Iris pigment epithelial cell (primary cell): ENCODE data around the gene ANKRD13B.
A peak's percentile ranks its signal among the peaks of the same experiment; 100 is the strongest.

Experiments
- DNase-seq: peaks from one replicate; pipeline ENCODE4 v3.0.0-alpha.2; 2011; ENCODE audit warnings: low read depth

Gene ANKRD13B

DNA sequence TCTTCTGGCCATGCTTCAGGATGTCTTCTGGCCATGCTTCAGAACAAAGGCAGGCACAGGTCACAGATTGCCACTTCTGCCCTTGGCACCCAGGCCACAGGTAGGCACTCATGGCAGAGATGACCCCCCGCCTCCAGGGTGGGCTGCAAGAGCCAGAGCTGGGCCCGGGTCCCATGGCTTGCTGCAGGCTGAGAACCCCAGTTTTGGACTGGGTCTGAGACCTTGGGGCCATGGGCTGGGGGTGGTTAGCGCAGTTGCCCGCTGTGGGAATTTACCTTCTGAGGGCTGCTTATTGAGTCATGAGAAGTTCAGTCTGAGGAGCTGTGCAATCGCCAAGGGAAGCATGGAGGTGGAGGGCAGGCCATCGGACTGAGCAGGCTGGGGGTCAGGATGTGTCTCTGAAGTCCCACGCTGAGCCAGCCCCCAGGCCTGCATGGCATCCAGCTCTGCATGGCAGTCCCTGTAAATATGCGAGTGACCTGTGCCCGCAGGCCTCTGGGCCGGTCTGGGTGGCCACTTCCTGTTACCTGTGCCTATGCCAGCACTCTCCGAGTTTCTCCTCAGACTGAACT lies 1.7 kb downstream of the ANKRD13B start:
- no peak for DNase-seq

DNA sequence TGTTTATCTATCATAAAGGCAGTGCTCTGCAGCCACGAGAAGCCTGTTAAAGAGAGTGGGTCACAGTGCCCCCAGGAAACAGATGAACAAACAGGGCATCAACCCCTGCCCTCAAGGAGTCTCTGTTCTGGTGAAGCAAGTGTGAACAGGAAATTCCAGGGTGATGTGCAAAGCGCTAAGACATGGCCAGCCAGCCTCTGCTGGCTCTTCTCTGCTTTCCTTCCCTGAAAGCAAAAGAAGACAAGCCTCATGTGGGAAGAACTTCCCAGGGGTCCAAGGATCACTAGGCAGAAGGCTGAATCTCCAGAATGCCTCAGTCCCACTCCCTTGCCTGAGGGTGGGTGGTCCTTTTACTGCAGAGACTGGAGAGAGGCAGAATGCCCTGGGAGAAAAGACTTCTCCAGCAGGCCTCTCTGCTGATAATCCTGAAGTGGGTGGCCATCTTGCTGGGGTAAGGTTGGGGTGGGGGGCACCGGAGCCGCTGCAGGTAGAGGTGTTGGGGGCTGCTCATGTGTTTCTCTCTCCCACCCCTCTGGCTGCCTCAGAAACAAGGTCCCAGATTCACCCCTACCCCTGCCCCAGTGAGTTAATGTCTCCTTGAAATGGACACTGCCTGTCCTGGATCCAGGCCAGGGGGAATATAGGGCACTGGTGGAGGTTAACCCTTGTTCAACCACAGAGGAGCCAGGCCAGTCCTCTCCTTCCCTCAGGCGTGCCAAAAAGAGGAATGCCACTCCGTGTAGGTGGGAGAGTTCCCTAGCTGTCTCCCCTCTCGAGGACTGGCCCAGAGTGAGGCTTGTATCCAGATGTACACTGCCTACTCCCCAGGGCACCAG lies 2.4 kb downstream of the ANKRD13B start:
- DNase-seq = no peak

DNA sequence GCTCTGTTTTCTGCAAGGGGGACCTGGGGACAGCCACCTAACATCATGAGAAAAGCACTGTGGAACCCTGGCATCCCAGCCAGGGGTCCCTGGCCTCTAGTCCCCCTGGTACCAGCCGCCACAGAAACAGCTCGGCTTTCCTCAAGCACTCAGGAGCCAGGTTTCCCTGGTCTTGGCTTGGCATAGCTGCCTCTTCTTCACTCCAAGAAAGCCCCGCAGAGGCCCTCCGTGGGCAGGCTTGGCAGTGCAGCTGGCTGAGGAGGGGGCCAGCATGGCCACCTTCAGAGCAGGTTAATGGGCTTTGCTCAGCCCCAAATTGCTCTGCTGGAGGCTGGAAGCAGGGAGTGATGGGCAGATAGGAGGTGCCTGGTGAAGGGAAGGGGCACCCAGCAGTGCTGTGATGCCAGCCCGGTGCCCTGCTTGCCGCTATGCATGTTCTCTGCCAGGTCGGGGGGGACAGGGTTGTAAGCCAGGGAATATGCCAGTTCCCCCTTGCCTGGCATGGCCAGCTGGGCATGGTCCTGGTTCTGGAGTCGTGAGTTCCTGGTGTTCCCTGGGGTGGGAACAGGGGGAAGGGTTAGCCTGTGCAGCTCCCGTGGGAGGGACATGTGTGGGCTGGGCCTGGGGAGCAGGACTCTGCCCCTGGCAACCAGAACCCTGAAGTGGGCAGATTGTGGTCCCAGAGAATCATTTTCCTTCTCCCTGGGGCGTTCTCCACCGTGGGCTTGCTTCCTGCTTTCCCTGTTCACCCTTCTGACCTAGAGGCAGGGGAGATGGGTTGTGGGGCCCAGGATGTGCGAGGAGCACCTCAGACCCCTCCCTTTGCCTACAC lies 3.2 kb downstream of the ANKRD13B start:
- no peak for DNase-seq

GRCh38 chr17:29596811-29597210 lies 3.9 kb downstream of the ANKRD13B start:
- no peak for DNase-seq

DNA sequence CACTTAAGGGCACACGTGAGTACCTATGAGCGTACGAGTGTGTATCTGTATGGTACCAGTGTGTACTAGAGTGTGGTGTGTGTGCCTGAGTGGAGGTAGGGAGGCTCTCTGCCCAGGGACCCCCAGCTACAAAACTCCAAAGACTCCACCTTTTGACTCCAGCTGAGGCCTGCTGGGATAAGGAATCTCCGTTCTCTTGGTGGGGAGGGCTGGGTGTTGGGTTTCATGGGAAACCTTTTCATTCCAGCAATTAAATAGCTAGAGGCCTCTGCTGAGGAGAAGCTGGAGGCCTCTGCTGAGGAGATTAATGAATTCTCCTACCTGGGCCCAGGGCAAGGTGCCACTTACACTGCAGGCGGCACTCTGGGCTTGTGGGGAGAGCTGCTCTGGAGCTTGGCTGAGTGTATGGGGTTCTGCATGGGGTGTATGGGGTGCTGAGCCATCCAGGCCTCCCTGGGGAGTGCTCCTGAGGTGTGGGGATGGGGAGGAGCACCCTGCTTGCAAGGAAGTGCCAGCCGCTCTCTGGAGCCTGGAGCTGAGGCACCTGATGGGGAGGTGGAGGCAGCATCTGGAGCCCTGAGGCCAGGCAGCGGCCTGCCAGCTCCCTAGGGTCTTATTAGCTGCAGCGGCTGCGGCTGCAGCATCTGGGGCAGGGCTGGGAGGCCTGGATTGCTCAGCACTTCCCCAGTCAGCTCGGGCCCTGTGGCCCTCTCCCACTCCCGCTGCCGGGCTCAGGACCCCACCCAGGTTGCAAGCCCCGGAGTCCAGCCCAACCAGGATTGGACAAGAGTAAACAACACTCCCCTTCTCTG lies 4.6 kb downstream of the ANKRD13B start:
- DNase-seq = no peak

DNA sequence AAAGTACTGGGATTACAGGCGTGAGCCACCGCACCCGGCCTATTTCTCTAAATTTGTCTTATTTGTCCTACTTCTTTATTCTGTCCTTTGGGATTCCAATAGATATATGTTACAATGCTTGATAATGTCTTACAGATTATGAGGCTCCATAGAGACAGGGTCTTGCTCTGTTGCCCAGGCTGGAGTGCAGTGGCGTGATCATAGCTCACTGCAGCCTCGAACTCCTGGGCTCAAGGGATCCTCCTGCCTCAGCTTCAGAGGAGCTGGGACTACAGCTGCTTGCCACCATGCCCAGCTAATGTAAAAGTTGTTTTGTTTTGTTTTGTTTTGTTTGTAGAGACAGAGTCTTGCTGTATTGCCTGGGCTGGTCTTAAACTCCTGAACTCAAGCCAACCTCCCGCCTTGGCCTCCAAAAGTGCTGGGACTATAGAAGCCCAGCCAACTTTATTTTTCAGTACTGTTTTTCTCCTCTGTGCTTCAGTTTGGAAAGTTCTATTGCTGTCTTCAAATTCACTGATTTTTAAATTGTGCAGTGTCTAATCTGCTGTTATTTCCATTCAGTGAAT lies 10.3 kb downstream of the ANKRD13B start:
- DNase-seq = no peak

DNA sequence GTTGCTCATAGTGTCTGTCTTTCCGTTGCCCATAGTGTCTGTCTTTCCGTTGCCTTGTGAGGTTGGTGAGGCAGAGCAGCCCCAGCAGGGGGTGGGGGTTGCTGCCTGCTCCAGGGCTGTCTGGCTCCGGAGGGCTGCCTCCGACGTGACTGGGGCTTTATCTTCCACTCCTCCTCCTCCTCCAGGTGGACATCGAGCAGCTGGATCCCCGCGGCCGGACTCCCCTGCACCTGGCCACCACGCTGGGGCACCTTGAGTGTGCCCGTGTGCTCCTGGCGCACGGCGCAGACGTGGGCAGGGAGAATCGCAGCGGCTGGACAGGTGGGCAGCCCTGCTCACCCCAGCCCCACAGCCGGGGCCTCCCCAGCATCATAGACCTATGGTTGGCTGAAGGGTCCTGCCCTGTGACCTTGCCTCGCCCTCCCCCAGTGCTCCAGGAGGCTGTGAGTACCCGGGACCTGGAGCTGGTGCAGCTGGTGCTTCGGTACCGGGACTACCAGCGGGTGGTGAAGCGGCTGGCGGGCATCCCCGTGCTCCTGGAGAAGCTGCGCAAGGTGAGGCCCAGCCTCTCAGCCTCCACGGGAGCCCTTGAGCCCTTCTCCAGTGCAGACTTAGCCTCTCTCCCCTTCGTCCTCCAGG lies 14.7 kb downstream of the ANKRD13B start:
- DNase-seq = no peak

DNA sequence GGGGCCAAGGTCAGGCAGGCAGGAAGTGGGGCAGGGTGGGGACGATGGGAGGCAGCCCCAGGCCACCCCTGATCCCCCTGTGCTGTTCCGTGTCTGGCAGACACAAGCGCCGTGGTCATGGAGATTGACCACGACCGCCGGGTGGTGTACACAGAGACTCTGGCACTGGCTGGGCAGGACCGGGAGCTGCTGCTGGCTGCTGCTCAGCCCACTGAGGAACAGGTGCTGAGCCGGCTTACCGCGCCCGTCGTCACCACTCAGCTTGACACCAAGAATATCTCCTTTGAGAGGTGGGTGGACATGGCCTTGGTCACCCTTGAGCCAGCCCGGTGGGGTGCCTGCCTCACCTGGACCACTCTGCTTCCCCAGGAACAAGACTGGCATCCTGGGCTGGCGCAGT lies 16.1 kb downstream of the ANKRD13B start:
- DNase-seq = no peak

GRCh38 chr17:29610395-29610794 lies 17.5 kb downstream of the ANKRD13B start:
- no peak for DNase-seq

GRCh38 chr17:29611351-29612093 lies 18.6 kb downstream of the ANKRD13B start:
- no peak for DNase-seq

DNA sequence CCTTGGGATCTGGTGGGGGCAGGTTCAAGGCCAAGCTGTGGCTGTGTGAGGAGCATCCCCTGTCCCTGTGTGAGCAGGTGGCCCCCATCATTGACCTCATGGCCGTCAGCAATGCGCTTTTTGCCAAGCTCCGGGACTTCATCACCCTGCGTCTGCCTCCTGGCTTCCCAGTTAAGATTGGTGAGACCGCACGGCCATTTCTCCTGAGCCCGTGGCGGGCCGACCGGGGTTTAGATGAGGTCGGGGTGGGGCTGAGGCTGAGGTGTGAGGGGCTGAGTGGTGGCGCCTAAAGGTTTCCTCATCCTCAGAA lies 19.1 kb downstream of the ANKRD13B start:
- DNase-seq = no peak

DNA sequence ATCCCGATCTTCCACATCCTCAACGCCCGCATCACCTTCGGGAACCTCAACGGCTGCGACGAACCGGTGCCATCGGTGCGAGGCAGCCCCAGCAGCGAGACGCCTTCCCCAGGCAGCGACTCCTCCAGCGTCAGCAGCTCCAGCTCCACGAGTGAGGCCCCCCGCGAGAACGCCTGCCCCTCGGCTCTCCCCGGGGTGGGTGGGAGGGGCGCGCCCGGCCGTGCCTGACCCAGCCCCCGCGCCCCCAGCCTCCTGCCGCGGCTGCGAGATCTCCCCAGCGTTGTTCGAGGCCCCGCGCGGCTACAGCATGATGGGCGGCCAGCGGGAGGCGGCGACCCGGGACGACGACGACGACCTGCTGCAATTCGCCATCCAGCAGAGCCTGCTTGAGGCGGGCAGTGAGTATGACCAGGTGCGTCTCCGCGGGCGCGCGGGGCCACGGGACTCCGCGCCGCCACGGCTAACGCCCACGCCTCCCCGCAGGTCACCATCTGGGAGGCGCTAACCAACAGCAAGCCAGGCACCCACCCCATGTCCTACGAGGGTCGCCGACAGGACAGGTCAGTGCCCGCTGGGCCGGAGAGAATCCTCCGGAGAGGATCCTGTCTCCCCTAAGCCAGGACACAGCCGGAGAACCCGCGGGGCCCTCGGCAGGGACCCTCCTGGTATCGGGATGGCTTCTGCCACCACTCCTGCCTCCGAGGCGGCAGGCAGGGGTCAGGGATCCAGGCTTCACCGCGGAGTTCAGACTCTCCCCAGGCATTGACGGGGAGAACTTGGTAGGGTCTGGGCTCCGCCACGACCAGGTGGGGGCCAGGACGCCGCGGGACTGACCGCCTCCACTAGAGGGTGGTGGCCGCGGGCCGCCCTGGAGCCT lies 19.7 kb downstream of the ANKRD13B start:
- no peak for DNase-seq

DNA sequence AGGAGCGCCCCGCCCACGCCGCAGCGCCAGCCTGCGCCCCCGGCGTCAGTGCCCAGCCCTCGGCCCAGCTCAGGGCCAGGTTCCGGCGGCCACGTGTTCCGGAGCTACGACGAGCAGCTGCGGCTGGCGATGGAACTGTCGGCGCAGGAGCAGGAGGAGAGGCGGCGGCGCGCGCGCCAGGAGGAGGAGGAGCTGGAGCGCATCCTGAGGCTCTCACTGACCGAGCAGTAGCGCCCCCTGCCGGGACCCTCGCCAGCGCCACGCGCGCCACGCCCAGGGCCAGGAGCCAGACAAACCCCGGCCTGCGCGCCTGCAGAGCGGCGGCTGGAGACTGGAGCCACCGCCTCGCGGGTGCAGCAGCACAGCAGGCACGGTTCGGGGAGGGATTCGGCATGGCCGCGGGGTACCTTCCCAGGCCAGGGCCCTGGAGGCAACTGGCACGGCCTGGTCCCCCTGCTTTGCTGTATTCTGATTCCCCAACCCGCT lies 20.5 kb downstream of the ANKRD13B start:
- peak; percentile 89 for DNase-seq

GRCh38 chr17:29613856-29614255 lies 20.9 kb downstream of the ANKRD13B start:
- DNase-seq = no peak

DNA sequence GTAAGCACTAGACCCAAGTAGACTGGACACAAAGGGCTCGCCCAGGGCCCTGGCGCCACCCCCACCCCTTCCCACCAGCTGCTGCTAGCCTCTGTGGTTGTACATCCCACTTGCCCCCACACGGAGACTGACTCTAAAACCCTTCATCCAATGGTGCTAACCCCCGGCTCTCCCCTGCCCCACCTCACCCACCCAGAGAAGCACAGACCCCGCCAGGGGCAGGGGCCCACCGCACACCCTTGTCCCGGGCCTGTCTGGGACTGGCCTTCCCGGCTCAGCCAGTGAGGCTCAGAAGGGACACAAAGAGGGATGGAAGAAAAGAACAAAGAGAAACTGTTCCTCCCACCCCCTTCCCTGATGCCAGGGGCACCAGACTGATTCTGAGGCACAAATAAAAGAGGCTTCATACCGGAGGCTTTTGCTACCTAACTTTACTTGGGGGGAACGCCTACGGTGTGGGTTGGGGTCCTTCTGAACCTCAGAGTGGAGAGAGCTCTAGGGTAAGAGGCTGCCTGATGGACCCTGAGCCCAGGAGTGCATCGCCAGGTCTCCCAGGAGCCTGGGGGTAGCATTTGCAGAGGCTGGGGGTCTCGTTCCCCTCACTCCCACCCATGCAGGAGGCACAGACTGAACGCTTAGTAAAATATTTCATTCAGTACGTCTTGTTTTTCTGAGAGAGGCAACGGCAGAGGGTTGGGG lies 21.6 kb downstream of the ANKRD13B start:
- no peak for DNase-seq

- peak; percentile 40 for DNase-seq
These were observed 22.1 kb downstream of the ANKRD13B start for GRCh38 chr17:29615048-29615385.

DNA sequence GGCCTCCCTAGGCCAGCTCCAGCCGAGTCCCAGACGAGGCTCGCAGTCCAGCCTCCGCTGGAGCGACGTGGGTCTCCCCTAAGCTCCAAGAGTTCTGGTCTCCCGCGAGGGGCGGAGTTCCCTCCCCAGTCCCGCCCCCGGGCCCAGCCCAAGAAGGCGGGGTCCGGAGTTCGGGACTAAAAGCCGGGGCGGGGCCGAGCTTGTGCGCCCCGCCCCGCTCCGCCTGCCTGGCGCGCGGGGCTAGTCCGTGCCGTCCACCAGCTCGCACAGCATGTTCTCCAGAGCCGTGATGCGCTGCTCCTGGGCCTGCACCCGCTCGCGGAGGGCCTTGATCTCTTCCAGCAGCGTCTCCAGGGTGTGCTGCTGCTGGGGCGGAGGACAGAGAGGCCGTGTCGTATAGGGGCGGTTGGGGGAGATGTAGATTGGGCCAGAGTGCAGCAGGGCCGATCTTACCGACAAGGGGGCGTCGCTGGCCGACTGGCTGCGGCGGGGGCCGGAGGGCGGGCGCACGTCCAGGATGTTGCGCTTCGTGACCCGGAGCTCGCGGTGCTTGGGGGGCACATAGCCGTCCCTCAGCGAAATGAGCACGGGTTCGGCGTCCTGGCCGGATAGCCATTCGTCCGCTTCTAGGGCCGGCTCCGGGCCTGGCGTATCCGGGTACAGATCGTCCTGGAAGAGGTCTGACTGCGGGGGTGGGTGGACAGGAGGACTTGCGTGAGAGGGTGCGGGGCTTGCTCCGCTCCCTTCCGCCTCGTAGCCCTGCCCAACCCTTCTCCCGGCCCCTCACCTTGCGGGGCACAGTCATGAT lies 22.8 kb downstream of the ANKRD13B start:
- DNase-seq = peak; percentile 88
